Left ventricle myocardium inferior (tissue), 1 donor: ENCODE measurements around the gene FLACC1. TPM values are rescaled to one million over a fixed set of nuclear protein-coding genes. Genes with fewer than 3 reads are reported as not detected.
"Not testable (repeated sequence)": the region's sequence is repeated elsewhere in the genome, so short reads cannot be mapped to it uniquely, and the experiment has no call there.

Experiments
- DNase-seq: peaks from one replicate; pipeline ENCODE4 v3.0.0-alpha.2; 2020
- H3K27ac ChIP-seq: fragments of 200-600 bp; replicated peaks from 2 replicates; pipeline ENCODE4 v1.8.0; 2021
- H3K27me3 ChIP-seq: fragments of 200-600 bp; 2 replicates; pipeline ENCODE4 v1.8.0; 2021; ENCODE audit warnings: low read depth
- H3K36me3 ChIP-seq: fragments of 200-600 bp; 2 replicates; pipeline ENCODE4 v1.8.0; 2021
- H3K4me1 ChIP-seq: fragments of 200-600 bp; 2 replicates; pipeline ENCODE4 v1.8.0; 2021
- H3K4me3 ChIP-seq: fragments of 200-600 bp; 2 replicates; pipeline ENCODE4 v1.8.0; 2021; ENCODE audit warnings: mild to moderate bottlenecking, moderate library complexity
- H3K9me3 ChIP-seq: fragments of 200-600 bp; replicated peaks from 2 replicates; pipeline ENCODE4 v1.8.0; 2021
- CTCF ChIP-seq: fragments of 200-600 bp; IDR thresholded peaks from 2 replicates; pipeline ENCODE4 v1.8.0; 2021; ENCODE audit warnings: antibody characterized with exemption, mild to moderate bottlenecking, borderline replicate concordance
- intact Hi-C: fragments of 100-400 bp; cut with micrococcal nuclease; formaldehyde crosslinking; loops from one replicate; pipeline ENCODE4 v1.11.0; 2022
- total RNA-seq: library from RNA; stranded (reverse); fragmentation: NEBNext Ultra II Directional; extraction: Animal tissue kit (Norgen Biotek cat#: 25700); gene quantifications from one replicate; pipeline ENCODE4 v1.2.1, GENCODE V29; 2021
- donor health status: DM: no; HTN: yes; CAD: no; lungs with severe emphysema.

FLACC1 gene
- total RNA-seq, 1 donor from 2014 or later: 11.8 TPM

GRCh38 chr2:201319511-201319910 is 37.6 kb downstream of the FLACC1 start:
- Histone ChIP-seq H3K27ac (no peak overlapping the region), H3K27me3 (no peaks in the 10 kb centered on the region), H3K9me3 (peaks cover 45% of the 10 kb centered on the region), H3K4me1 (no peaks in the 10 kb centered on the region), H3K4me3 (no peak overlapping the region), H3K36me3 (peaks cover 33% of the 10 kb centered on the region)
- no peak for DNase-seq
- intact Hi-C loops: no loop called here
- no peak for TF ChIP-seq CTCF

- intact Hi-C loops: no loop called here
- H3K27ac ChIP-seq: no peak overlapping the region
- DNase-seq: no peak
- H3K4me3 ChIP-seq: no peak overlapping the region
- TF ChIP-seq CTCF: no peak
- H3K36me3 ChIP-seq: peaks cover 20% of the 10 kb centered on the region
- no peaks in the 10 kb centered on the region for H3K27me3 ChIP-seq
- peaks cover 12% of the 10 kb centered on the region for H3K9me3 ChIP-seq
- no peaks in the 10 kb centered on the region for H3K4me1 ChIP-seq
Measured at GRCh38 chr2:201313362-201313761, 43.8 kb downstream of the FLACC1 start.

- no peak overlapping the region for H3K27ac ChIP-seq
- DNase-seq: no peak
- peaks cover 49% of the 10 kb centered on the region for H3K36me3 ChIP-seq
- no peak for TF ChIP-seq CTCF
- H3K9me3 ChIP-seq: peaks cover 9% of the 10 kb centered on the region
- H3K4me3 ChIP-seq: no peak overlapping the region
- no peaks in the 10 kb centered on the region for H3K27me3 ChIP-seq
- intact Hi-C loops: no loop called here
- no peaks in the 10 kb centered on the region for H3K4me1 ChIP-seq
Measured at GRCh38 chr2:201308914-201309313, 48.2 kb downstream of the FLACC1 start.

- Histone ChIP-seq H3K27me3 (no peaks in the 10 kb centered on the region), H3K9me3 (peaks cover 9% of the 10 kb centered on the region), H3K4me1 (no peaks in the 10 kb centered on the region), H3K36me3 (peaks cover 46% of the 10 kb centered on the region), H3K27ac (no peak overlapping the region), H3K4me3 (no peak overlapping the region)
- intact Hi-C loops: no loop called here
- no peak for TF ChIP-seq CTCF
- DNase-seq: no peak
Measured at GRCh38 chr2:201307876-201308275, 49.3 kb downstream of the FLACC1 start.

- H3K27me3 ChIP-seq, DNase-seq, H3K27ac ChIP-seq, H3K4me3 ChIP-seq, intact Hi-C loops, H3K4me1 ChIP-seq: not testable (repeated sequence)
- H3K9me3 ChIP-seq: peaks cover 14% of the 10 kb centered on the region
- peaks cover 33% of the 10 kb centered on the region for H3K36me3 ChIP-seq
Measured at GRCh38 chr2:201299929-201300328, 57.2 kb downstream of the FLACC1 start.

- peaks cover 33% of the 10 kb centered on the region for H3K36me3 ChIP-seq
- intact Hi-C loops: no loop called here
- no peaks in the 10 kb centered on the region for H3K27me3 ChIP-seq
- peaks cover 9% of the 10 kb centered on the region for H3K9me3 ChIP-seq
- H3K4me1 ChIP-seq: no peaks in the 10 kb centered on the region
- no peak for DNase-seq
- H3K27ac ChIP-seq: no peak overlapping the region
- H3K4me3 ChIP-seq: no peak overlapping the region
- TF ChIP-seq CTCF: no peak
Measured at GRCh38 chr2:201298462-201299052, 58.6 kb downstream of the FLACC1 start.

GRCh38 chr2:201290457-201291148 is 66.5 kb downstream of the FLACC1 start:
- intact Hi-C loops, H3K9me3 ChIP-seq, H3K27me3 ChIP-seq, DNase-seq, H3K4me3 ChIP-seq, H3K27ac ChIP-seq, H3K4me1 ChIP-seq: not testable (repeated sequence)
- H3K36me3 ChIP-seq: peaks cover 54% of the 10 kb centered on the region
